ENCODE results near the gene VKORC1.
A peak's percentile ranks its signal among the peaks of the same experiment; 100 is the strongest.
"Not testable (repeated sequence)": the region's sequence is repeated elsewhere in the genome, so short reads cannot be mapped to it uniquely, and the experiment has no call there.

Gene VKORC1

GRCh38 chr16:31094424-31095120 is at the start of gene VKORC1:
TSS of gene VKORC1 (minus strand) at chr16:31094797. CDS start at chr16:31094729, 68 bp downstream.
- peak; percentile 94 to 95 for DNase-seq (ENCODE audit: low read depth in 2 of 2)

GRCh38 chr16:31143694-31144148 is 49.1 kb upstream of the VKORC1 start:
- no peak for DNase-seq (ENCODE audit: low read depth in 2 of 2)

GRCh38 chr16:31143011-31143693 is 48.6 kb upstream of the VKORC1 start:
- no peak for DNase-seq (ENCODE audit: low read depth in 2 of 2)

- DNase-seq (ENCODE audit: low read depth in 2 of 2) = peak; percentile 98
Observed at GRCh38 chr16:31142109-31143010, 47.8 kb upstream of the VKORC1 start.

DNA sequence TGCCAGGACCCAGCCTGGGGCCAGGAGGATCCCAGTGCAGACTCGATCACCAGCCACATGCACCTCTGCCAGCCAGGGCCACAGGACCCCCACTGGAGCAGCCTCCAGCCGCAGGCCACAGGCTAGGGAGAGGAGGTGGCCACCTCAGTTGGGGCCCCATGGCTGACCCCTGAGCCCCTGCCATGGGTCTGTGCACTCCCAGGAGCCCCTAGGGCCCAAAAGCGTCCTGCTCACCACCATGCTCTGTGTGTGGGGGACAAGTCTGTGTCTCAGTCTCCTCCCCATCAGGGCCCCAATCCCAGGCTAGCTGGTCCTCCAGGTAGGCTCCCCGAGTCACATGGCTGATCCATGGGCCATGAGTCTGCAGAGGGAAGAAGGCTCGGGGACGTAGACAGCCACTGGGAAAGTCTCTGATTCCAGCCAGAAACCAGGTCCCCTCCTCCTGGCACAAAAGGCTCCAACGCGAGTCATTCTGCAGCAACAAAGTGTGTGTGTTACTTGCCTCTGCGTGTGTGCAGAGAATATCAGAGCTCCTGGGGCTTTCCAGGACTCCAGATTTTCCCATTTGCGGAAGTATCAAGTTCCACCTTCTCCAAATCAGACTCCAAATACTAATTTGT is 47.0 kb upstream of the VKORC1 start:
- no peak for DNase-seq (ENCODE audit: low read depth in 2 of 2)

- not testable (repeated sequence) for DNase-seq (ENCODE audit: low read depth in 2 of 2)
Observed at GRCh38 chr16:31141071-31141469, 46.5 kb upstream of the VKORC1 start.

GRCh38 chr16:31138621-31139578 is 44.3 kb upstream of the VKORC1 start:
- DNase-seq (ENCODE audit: low read depth in 2 of 2) = peak in 1 of 2 experiments; percentile 5

DNA sequence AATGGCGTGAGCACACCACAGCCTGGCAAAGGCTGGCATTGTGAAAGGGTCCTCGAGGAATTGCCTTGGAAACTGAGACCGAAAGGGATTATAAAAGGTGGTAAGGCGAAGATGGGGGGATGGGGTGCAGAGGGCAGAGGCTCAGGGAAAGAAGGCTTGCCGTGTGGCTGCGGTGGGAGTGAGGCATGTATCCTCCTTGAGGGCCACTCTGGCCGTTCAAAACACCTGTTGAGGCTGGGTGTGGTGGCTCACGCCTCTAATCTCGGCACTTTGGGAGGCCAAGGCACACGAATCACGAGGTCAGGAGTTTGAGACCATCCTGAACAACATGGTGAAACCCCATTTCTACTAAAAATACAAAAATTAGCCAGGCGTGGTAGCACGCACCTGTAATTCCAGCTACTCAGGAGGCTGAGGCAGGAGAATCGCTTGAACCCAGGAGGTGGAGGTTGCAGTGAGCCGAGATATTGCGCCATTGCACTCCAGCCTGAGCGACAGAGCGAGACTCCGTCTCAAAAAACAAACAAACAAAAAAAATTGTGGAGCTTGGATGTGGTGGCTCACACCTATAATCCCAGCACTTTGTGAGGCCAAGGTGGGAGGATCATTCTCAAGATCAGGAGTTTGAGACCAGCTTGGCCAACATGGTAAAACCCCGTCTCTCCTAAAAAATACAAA is 42.4 kb upstream of the VKORC1 start:
- DNase-seq (ENCODE audit: low read depth in 2 of 2) = not testable (repeated sequence)

- no peak for DNase-seq (ENCODE audit: low read depth in 2 of 2)
Observed at GRCh38 chr16:31136287-31136662, 41.7 kb upstream of the VKORC1 start.

GRCh38 chr16:31135535-31136286 is 41.1 kb upstream of the VKORC1 start, which contains the start of gene PRSS8:
TSS of gene PRSS8 (minus strand) at chr16:31135727. CDS start at chr16:31135498, 229 bp downstream.
- DNase-seq (ENCODE audit: low read depth in 2 of 2) = no peak

DNA sequence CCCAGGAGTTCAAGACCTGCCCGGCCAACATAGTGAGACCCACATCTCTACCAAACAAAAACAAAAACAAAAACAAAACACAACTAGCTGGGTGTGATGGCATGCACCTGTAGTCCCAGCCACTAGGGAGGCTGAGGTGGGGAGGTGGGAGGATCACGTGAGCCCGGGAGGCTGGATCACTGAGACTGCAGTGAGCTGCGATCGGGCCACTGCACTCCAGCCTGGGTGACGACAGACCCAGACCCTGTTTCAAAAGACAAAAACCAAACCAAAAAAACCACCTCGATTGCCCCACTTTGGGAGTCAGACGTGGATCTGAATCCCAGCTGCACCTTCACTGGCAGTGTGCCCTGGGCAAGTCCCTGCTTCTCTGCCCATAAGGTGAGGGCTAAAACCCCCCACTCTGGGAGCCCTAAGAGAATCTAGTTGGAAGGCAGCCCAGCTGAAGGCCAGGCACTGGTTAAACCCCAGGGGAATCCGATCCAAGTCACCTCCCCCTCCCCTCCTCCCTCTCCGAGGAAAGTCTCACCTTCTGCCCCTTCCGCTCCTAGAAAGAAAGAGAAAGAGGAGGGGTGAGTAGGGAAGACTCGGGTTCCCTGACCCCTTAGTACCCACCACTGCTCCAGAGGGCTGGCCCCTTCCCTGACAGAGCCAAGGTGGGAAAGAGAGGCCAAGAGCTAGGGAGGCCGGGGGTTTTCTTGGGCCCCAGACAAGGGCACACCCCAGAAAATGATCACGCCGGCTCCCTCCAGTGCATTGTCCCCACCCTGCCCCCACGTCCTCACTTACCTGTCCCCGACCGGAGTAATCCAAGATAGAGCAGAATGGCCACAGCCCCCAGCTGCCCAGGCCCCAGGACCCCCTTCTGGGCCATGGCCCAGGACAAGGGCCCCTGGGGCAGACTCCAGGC is 40.3 kb upstream of the VKORC1 start:
- DNase-seq (ENCODE audit: low read depth in 2 of 2) = no peak

GRCh38 chr16:31134091-31134571 is 39.5 kb upstream of the VKORC1 start:
- no peak for DNase-seq (ENCODE audit: low read depth in 2 of 2)

DNA sequence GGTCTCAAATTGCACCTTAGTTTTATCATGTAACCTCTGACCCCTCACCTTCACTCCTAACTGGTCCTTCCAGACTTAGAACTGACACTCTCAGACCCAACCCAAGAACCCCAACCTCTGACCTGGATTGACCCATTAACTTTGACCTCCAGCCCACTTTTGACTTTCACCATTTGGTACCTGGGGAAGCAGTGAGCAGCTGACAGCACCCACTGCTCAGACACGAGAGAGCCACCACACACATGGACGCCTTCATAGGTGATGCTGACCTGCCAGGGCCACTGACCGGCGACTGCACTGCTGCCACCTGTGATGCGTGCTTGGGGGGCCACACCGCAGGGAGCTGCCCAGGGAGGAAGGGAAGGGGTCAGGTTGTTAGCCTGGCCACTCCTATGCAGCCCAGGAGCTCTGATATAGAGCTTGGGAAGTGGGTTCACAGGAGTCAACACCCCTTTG is 38.5 kb upstream of the VKORC1 start:
- DNase-seq (ENCODE audit: low read depth in 2 of 2) = no peak

GRCh38 chr16:31132303-31132979 is 37.8 kb upstream of the VKORC1 start:
- no peak for DNase-seq (ENCODE audit: low read depth in 2 of 2)

DNA sequence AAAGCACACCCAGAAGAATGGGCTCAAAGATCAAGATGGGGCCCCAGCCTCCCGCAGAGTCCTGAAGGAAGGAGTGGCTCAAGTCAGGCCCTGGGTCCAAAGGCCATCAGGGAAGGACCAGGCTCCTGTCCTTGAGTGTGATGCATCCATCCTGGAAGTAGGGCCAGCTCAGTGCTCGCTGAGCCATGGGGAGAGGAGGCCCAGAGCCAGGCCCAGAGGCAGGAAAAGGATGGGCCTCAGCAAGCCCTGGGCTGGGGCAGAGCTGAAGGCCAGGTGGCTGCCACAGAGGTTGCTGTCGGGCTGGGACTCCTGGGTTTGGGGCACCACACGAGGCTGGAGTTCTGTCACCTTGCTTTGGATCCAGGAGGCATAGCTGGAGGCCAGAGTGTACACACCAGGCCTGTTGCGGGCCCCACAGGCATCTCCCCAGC is 37.3 kb upstream of the VKORC1 start:
- no peak for DNase-seq (ENCODE audit: low read depth in 2 of 2)

- DNase-seq (ENCODE audit: low read depth in 2 of 2) = no peak
Observed at GRCh38 chr16:31131416-31131815, 36.8 kb upstream of the VKORC1 start.

DNA sequence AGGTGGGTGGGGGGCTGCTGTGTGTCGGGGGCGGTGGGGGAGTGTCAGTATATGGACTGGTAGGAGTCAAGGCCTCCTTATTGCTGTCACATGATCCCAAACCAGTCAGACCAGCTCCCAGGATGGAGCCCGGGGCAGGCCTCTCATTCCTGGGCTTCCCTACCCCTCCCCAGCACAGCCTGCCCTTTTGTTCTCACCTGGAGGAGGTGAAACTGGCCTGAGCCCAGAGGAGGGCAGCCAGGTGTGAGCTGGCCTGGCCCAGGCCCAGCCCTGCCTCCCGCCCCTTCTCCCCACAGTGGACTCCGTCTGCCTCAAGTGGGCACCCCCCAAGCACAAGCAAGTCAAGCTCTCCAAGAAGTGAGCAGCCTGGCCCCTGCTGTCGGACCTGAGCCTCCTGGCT is 36.3 kb upstream of the VKORC1 start:
- no peak for DNase-seq (ENCODE audit: low read depth in 2 of 2)
